ENCODE results near the gene FGF7.
"Not testable (repeated sequence)": the region's sequence is repeated elsewhere in the genome, so short reads cannot be mapped to it uniquely, and the experiment has no call there.

FGF7 gene

GRCh38 chr15:49478982-49479381, 55.9 kb downstream of the FGF7 start:
- DNase-seq; intact Hi-C loops (cut with DNase I): not testable (repeated sequence)

- intact Hi-C loops (cut with DNase I); DNase-seq: not testable (repeated sequence)
Measured at GRCh38 chr15:49485401-49485800, 62.4 kb downstream of the FGF7 start.

GRCh38 chr15:49490966-49491365, 67.9 kb downstream of the FGF7 start:
- intact Hi-C loops (cut with DNase I), result no loop called here
- DNase-seq, result no peak

GRCh38 chr15:49492151-49492550, 69.1 kb downstream of the FGF7 start:
- DNase-seq, result no peak
- intact Hi-C loops (cut with DNase I), result no loop called here

- no peak for DNase-seq
- intact Hi-C loops (cut with DNase I), result no loop called here
Measured at GRCh38 chr15:49492830-49493229, 69.8 kb downstream of the FGF7 start.

- no peak for DNase-seq
- intact Hi-C loops (cut with DNase I), result no loop called here
Measured at GRCh38 chr15:49494842-49495241, 71.8 kb downstream of the FGF7 start.

- intact Hi-C loops (cut with DNase I), result no loop called here
- no peak for DNase-seq
Measured at GRCh38 chr15:49495993-49496753, 73.1 kb downstream of the FGF7 start.

- DNase-seq, result no peak
- intact Hi-C loops (cut with DNase I), result no loop called here
Measured at GRCh38 chr15:49501586-49501985, 78.5 kb downstream of the FGF7 start.

GRCh38 chr15:49506341-49506740, 83.3 kb downstream of the FGF7 start:
- intact Hi-C loops (cut with DNase I), result no loop called here
- DNase-seq, result no peak

- DNase-seq, result no peak
- intact Hi-C loops (cut with DNase I), result no loop called here
Measured at GRCh38 chr15:49507261-49507660, 84.2 kb downstream of the FGF7 start.

GRCh38 chr15:49512739-49513138, 89.7 kb downstream of the FGF7 start:
- DNase-seq; intact Hi-C loops (cut with DNase I): not testable (repeated sequence)

- DNase-seq, result no peak
- intact Hi-C loops (cut with DNase I), result no loop called here
Measured at GRCh38 chr15:49521802-49522201, 98.8 kb downstream of the FGF7 start.

- intact Hi-C loops (cut with DNase I), result no loop called here
- no peak for DNase-seq
Measured at GRCh38 chr15:49528289-49528688, 105.2 kb downstream of the FGF7 start.

GRCh38 chr15:49530092-49530491, 107.0 kb downstream of the FGF7 start:
- intact Hi-C loops (cut with DNase I), result no loop called here
- no peak for DNase-seq

All from head of caudate nucleus (tissue), 42 donors.